HG03139 (cell line): ENCODE results near the gene C3orf22.

Experiments
- ATAC-seq: cut with Tn5 transposase; IDR thresholded peaks from one replicate; pipeline ENCODE4 v1.9.1; 2021; ENCODE audit not compliant: unreplicated experiment

C3orf22 gene

DNA sequence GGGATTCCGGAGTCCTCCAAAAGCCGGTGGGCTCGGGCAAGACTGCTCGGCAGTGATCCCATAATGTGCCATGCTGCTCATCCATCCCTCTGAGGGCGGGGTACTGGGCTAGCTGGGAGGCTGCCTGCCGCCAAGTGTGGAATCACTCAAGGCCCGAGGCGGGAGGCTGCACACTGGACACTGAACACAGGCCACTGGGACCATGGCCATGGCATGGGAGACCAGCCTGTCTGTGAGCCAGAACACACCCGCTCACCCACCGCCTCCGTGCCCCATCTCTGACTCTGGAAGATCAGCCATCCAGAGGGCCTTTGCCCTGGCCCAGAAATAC is 1.4 kb downstream of the C3orf22 start:
- ATAC-seq, result no peak

DNA sequence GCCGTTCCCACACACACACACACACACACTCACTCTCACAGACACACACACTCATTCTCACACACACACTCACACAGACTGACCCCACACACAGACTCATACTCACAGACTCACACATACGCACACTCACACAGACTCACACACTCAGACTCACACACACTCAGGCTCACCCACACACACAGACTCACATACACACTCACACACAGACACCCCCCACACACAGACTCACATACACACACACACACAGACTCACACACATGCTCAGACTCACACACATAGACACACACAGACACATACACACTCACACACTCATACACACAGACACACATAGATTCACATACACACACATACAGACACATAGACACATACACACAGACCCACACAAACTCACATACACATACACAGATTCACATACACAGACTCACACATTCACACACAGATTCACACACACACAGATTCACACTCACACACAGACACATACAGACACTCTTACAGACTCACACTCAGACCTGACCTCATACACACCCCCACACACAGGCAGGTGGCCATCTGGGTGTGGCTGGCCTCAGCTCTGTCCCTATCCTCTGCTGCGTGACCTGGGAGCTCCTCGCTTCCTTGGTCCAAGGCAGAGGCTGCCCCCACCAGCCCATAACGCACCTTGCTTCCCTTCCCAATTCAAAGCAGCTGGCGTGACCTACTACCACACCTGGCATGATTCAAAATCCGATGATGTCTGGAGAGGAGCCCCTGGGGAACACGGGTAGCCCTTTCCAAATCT is 1.9 kb downstream of the C3orf22 start:
- ATAC-seq, result no peak

DNA sequence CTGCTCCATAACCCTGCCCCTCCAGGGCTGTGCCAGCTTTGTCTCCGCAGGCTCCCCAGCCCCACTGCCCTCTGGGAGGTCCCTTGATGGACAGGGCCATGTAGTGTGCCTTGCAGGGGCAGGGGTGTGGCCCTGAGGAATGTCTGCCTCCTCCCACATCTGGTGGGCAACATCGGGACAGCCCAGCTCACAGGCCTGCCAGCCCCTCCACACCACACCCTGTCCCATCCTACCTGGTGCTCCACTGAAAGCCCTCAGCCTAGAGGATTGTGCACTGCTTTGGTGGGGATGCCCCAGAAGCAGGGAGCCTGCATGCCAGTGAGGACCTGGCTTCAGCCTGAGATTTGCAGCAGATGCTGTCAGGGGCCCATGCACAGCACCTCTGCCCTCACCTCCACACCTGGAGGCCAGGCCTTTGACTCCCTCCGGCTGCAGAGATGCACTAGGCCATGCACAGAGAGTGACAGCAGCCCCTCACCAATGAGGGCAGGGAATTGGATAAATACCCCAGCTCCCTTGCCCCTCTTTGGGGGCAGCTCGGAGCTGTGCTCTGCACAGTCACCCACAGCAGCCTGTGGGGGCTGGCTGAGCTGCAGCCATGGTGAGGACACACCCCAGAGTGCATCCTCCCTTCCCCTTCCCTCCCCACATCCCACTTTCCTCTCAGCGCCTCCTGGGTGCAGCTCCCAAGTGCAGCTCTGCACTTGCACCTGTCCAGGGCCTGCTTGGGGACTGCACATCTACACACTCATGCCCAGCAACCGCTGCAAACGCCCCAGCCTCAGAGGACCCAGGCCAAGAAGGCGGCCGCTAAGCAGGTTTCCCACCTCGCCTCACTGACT is 2.7 kb downstream of the C3orf22 start:
- ATAC-seq, result no peak

- ATAC-seq, result no peak
These were observed 3.9 kb downstream of the C3orf22 start for GRCh38 chr3:126554560-126555525.

DNA sequence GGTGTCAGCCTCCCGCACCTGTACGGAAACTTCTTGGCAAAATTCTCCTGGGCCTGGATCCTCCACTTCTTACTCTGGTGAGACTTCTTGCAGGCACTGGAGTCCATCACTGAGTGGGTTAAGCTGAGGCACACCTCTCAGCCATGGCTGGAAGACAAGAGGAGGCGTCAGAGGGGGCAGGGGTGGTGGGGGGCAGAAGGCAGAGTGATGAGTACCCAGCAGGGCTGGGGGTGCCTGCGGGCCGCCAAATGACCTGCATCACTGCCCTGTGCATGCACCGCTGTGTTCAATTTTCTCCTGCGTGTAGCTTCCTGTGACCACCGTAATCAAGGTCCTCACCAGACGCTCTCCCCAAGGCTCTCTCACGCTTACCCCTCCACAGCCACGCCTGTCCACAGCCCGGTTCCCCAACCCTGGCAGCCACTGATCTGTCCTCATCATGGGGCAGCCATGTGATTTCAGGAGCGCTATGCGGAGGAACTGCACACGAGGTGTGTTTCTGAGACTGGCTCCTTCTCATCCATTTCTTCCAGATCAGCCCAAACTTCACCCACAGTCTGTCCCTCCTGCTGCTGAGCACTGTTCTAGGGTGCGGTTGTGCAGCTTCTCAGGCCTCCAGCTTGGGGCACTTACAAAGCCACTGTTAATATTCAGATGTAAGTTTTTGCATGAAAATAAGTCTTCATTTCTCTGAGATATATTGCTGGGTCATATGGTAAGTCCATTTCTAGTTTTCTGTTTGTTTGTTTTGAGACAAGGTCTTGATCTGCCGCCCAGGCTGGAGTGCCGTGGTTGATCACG is 5.2 kb downstream of the C3orf22 start:
- no peak for ATAC-seq

GRCh38 chr3:126552688-126553283 is 5.9 kb downstream of the C3orf22 start:
- no peak for ATAC-seq

DNA sequence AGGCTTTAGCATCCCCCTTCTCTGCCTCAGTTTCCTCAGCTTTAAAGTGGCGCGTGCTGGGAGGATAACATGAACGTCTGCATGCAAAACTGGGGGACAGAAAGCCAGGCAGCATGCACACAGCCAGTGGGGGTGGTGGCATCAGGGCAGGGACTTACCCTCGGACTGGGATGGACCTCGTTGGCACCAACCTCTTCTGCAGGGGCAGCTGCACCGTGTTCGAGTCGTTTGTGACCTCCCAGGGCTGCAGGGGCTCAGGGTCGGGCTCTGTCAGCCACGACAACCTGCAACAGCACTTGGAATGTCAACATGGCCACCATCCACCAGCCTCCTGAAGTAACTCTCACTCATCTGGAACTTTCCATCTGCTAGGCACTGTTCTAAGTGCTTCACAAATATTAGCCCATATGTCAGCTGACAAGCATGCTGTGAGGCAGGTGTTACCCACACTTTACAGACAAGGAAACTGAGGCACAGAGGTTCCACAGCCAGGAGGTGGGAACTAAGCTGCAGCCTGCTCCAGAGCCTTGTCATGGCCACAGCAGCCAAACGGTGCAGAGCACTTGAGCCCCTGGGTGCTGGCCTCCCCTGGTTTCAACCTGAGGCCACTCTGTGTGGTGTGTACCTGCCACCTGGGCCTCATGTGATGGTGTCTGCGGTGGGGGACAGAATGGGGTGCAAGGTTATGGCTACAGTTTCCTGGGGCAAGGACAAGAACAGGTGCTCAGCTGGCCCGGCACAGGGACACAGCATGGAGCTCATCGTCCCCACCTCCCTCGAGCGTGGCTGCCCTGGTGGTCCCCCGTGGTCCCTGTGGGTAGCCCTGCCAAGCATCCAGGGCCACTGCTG is 6.7 kb downstream of the C3orf22 start:
- no peak for ATAC-seq

DNA sequence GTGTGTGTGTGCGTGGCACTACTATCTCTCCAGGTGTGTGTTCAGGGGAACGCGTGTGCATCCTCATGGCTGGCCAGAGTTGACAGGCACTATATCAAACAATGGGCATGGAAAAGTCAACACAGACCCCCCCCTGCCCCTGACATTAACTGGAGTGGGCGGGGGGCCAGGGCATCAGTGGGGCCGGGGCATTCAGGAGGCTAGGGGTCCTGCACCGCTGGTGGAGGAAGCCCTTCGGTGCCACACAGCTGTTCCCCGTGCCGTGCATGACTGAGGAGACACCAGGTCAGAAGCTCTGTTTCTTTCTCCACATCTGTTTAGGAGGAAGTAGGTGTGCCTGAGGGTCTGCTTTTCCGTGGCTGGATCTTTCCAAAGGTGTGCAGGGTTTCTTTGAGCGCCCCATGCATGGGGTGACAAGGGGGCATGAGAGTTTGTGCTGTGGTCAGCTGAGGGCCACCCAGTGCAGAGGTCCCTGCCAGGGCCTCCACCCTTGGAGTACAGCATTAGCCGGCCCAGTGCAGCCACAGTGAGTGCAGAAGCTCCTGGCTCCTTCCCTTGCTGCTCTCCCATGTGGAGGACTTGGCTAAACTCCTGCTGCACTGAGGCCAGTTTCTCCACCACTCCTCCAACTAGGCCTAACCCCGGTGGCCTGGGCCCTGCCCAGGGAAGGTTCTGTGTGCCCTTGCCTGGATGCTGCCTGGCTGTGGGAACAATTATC is 7.5 kb downstream of the C3orf22 start:
- ATAC-seq, result no peak

DNA sequence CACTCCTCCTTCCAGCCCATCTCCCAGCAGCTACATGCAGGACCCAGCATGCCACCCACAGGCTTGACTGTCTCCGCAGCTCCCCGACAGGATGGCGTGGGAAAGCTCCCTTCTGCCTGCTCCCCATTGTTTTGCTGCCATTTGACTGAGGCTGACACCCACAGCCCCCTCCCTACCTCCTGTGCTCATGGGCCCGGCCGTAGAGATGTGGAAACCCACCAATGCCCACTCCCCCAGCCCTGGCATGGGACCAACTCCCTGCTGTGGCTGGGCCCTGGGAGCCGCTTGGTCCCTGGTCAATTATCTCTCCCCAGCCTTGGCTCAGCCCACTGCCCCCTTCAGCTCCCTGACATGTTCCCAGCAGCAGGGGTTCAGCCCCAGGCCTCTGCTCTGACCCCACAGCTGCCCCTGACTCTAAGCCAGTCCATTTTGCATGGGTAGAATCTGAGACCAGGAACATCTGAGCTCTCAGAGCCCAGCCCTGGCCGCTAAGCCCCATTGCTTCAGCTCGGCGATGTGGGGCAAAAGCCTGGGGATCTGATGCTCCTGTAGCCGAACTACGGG is 8.2 kb downstream of the C3orf22 start:
- ATAC-seq, result no peak

DNA sequence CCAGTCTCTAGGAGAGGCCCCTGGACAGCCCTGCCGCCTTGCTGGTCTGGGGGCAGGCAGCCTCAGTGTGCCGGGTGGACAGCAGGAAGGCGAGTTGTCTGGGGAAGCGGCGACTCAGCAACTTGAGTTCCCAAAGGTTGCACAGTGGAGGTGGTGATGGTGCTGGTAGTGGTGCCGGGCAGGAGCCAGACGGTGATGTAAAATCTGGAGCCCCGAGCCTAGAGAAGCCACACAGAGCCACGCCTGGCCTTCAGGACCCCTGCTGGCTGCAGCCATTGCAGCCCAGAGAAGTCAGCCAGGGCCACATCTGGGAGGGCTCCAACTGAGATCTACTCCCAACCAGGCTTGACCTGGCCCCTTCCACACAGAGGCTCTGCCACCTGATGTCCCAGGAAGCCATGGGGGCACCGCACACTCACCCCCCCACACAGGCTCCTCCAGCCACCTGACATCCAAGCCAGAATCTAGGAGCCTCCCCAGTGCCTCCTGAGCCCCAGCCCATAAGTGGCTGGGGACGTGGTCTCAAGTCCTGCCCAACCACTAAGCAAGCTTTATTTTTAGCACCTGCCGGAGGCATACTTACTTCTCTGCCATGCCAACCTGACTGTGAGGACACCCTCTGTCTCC is 8.8 kb downstream of the C3orf22 start:
- no peak for ATAC-seq

- ATAC-seq, result no peak
These were observed 9.9 kb downstream of the C3orf22 start for GRCh38 chr3:126548556-126549466.

- no peak for ATAC-seq
These were observed 11.0 kb downstream of the C3orf22 start for GRCh38 chr3:126547721-126548120.

- no peak for ATAC-seq
These were observed 12.0 kb downstream of the C3orf22 start for GRCh38 chr3:126546549-126547239.

DNA sequence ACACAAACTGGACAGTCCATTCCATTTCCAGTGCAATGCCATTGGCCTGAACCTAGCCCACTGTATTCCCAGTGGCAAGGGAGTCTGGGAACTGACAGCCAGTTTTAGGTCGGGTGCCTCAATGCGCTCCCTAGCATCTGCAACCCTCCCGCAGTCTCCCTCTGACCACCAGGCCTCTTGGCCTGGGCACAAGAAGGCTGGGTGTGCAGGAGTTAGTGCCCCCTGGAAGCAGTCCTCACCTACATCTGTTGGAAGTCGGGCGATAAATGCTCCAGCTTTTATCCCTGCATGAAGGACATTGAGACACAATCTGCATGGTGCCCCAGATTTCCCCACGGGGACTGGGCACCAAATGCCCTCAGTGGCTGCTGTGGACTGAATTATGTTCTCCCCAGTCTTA is 12.7 kb downstream of the C3orf22 start:
- no peak for ATAC-seq

- ATAC-seq, result no peak
These were observed 13.2 kb downstream of the C3orf22 start for GRCh38 chr3:126545544-126545943.
